H1 (cell line): ENCODE results near the gene ISY1. TPM values are rescaled to one million over a fixed set of nuclear protein-coding genes. Genes with fewer than 3 reads are reported as not detected.

Source experiments
- CTCF ChIP-seq, 3 experiments: IDR thresholded peaks; 1 replicate in 2 of 3; 2 replicates in 1 of 3; pipeline versions ENCODE4 v1.5.1 to v1.6.1; 2011; ENCODE audit warnings: low read length in 3 of 3, mild to moderate bottlenecking in 3 of 3, inconsistent platforms in 2 of 3, low read depth in 1 of 3, moderate library complexity in 1 of 3; ENCODE audit not compliant: insufficient read depth in 1 of 3; ENCODE audit errors: control extremely low read depth in 1 of 3
- EZH2 ChIP-seq: fragments of 200-600 bp; sonication (generic); IDR thresholded peaks from 2 replicates; pipeline ENCODE4 v1.7.1; 2012; ENCODE audit warnings: low read depth, mild to moderate bottlenecking, moderate library complexity, low read length, inconsistent platforms; ENCODE audit not compliant: severe bottlenecking
- PHF8 ChIP-seq: fragments of 200-600 bp; sonication (generic); conservative IDR thresholded peaks from 2 replicates; pipeline ENCODE4 v1.7.1; 2012; ENCODE audit warnings: low read depth, mild to moderate bottlenecking, inconsistent platforms, low read length, moderate library complexity
- USF2 ChIP-seq: IDR thresholded peaks from 2 replicates; pipeline ENCODE4 v1.6.1; 2011; ENCODE audit warnings: low read length, improper control_type of control experiment
- ZNF274 ChIP-seq: IDR thresholded peaks from 2 replicates; pipeline ENCODE4 v1.7.0; 2012; ENCODE audit warnings: low read length, borderline replicate concordance; ENCODE audit errors: extremely low read depth
- polyA plus RNA-seq, 7 experiments: library from polyadenylated mRNA; depleted of rRNA in 3 of 7; stranded (reverse) in 5 of 7; unstranded in 2 of 7; fragments of >200 nt in 5 of 7; fragments of 200-250 nt in 2 of 7; gene quantifications; 1 replicate in 5 of 7; 2 replicates in 1 of 7; 4 replicates in 1 of 7; pipeline versions ENCODE4 v1.2.1 to v1.2.3, GENCODE V29; 2011 to 2013; ENCODE audit warnings: missing spikeins in 2 of 7, mixed read lengths in 2 of 7
- total RNA-seq: library from RNA; stranded (reverse); fragmentation: NEBNext Ultra II Directional; extraction: Animal tissue kit (Norgen Biotek cat#: 25700); gene quantifications from 2 replicates; pipeline ENCODE4 v1.2.1, GENCODE V29; 2021
- TF ChIP-seq, protein P1 (sequence below): fragments of 300-600 bp; sonication (generic); IDR thresholded peaks from 2 replicates; pipeline ENCODE4 v1.7.1; 2012; ENCODE audit warnings: low read length, moderate library complexity, mild to moderate bottlenecking, inconsistent platforms; ENCODE audit not compliant: insufficient replicate concordance

Gene ISY1
- total and polyA plus RNA-seq, 2 of the 8 experiments (the other 6 are each of a cell fraction or from before 2014, with no cell fraction given): 16.6 to 38.7 TPM

DNA sequence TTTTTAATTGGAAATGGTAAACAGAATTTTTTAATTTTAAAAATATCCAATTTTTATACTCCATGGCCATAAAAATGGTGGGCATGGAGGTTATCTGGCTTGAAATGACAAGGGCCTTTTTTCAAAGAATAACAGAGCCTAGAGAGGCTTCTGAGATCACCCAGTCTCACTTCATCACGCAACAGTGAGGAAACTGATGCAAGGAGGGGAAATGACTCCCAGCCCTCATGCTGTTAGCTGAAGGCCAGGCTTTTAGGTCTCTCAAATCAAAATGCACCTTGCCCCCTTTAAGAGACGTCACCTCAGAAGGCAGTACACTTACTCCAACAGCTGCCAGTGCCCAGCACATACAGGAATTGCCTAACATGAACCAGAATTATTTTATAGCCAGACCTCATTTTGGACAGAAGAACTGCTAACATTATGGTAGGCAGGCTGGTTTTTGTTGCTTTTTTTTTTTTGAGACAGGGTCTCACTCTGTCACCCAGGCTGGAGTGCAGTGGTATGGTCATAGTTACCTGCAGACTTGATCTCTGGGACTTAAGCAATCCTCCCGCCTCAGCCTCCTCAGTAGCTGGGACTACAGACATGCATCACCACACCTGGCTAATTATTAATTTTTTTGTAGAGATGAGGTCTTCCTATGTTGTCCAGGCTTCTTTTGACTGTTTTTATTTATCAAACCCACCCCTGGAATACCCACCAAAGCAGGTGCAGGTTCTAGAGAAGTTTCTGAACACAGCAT lies 48.4 kb downstream of the ISY1 start (continued):
- TF ChIP-seq, protein P1, sequence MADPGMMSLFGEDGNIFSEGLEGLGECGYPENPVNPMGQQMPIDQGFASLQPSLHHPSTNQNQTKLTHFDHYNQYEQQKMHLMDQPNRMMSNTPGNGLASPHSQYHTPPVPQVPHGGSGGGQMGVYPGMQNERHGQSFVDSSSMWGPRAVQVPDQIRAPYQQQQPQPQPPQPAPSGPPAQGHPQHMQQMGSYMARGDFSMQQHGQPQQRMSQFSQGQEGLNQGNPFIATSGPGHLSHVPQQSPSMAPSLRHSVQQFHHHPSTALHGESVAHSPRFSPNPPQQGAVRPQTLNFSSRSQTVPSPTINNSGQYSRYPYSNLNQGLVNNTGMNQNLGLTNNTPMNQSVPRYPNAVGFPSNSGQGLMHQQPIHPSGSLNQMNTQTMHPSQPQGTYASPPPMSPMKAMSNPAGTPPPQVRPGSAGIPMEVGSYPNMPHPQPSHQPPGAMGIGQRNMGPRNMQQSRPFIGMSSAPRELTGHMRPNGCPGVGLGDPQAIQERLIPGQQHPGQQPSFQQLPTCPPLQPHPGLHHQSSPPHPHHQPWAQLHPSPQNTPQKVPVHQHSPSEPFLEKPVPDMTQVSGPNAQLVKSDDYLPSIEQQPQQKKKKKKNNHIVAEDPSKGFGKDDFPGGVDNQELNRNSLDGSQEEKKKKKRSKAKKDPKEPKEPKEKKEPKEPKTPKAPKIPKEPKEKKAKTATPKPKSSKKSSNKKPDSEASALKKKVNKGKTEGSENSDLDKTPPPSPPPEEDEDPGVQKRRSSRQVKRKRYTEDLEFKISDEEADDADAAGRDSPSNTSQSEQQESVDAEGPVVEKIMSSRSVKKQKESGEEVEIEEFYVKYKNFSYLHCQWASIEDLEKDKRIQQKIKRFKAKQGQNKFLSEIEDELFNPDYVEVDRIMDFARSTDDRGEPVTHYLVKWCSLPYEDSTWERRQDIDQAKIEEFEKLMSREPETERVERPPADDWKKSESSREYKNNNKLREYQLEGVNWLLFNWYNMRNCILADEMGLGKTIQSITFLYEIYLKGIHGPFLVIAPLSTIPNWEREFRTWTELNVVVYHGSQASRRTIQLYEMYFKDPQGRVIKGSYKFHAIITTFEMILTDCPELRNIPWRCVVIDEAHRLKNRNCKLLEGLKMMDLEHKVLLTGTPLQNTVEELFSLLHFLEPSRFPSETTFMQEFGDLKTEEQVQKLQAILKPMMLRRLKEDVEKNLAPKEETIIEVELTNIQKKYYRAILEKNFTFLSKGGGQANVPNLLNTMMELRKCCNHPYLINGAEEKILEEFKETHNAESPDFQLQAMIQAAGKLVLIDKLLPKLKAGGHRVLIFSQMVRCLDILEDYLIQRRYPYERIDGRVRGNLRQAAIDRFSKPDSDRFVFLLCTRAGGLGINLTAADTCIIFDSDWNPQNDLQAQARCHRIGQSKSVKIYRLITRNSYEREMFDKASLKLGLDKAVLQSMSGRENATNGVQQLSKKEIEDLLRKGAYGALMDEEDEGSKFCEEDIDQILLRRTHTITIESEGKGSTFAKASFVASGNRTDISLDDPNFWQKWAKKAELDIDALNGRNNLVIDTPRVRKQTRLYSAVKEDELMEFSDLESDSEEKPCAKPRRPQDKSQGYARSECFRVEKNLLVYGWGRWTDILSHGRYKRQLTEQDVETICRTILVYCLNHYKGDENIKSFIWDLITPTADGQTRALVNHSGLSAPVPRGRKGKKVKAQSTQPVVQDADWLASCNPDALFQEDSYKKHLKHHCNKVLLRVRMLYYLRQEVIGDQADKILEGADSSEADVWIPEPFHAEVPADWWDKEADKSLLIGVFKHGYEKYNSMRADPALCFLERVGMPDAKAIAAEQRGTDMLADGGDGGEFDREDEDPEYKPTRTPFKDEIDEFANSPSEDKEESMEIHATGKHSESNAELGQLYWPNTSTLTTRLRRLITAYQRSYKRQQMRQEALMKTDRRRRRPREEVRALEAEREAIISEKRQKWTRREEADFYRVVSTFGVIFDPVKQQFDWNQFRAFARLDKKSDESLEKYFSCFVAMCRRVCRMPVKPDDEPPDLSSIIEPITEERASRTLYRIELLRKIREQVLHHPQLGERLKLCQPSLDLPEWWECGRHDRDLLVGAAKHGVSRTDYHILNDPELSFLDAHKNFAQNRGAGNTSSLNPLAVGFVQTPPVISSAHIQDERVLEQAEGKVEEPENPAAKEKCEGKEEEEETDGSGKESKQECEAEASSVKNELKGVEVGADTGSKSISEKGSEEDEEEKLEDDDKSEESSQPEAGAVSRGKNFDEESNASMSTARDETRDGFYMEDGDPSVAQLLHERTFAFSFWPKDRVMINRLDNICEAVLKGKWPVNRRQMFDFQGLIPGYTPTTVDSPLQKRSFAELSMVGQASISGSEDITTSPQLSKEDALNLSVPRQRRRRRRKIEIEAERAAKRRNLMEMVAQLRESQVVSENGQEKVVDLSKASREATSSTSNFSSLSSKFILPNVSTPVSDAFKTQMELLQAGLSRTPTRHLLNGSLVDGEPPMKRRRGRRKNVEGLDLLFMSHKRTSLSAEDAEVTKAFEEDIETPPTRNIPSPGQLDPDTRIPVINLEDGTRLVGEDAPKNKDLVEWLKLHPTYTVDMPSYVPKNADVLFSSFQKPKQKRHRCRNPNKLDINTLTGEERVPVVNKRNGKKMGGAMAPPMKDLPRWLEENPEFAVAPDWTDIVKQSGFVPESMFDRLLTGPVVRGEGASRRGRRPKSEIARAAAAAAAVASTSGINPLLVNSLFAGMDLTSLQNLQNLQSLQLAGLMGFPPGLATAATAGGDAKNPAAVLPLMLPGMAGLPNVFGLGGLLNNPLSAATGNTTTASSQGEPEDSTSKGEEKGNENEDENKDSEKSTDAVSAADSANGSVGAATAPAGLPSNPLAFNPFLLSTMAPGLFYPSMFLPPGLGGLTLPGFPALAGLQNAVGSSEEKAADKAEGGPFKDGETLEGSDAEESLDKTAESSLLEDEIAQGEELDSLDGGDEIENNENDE: no peak
- TF ChIP-seq USF2 (no peak), CTCF (IDR thresholded peaks at IDR 0.05; ENCODE audit: control extremely low read depth in 1 of 3, insufficient read depth in 1 of 3, low read depth in 1 of 3, low read length in 3 of 3) (no peak), ZNF274 (no peak), EZH2 (no peak), PHF8 (no peak)
